ENCODE measurements around the gene CDR2.

DNA sequence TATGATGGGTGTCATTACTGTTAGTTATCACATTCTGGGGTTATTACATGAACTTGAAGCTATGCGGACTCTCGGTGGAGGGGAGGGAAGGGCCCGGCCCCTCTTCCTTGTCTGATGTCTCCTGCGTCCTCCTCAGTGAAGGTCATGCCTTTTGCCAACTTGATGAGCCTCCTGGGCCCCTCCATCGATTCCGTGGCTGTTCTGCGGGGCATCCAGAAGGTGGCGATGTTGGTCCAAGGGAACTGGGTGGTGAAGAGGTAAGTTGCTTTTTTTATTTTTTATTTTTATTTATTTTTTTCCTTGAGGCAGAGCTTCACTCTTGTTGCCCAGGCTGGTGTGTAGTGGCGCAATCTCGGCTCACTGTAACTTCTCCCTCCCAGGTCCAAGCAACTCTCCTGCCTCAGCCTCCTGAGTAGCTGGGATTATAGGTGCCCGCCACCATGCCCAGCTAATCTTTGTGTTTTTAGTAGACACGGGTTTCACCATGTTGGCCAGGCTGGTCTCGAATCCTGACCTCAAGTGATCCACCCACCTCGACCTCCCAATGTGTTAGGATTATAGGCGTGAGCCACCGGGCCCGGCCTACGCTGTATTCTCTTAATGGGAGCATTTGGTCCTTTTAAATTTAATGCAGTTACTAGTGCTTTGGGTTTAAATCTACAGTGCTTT is 55.6 kb downstream of the CDR2 start:
- TF ChIP-seq POLR2A (IDR thresholded peaks at IDR 0.05; ENCODE audit: low read length) (no peak), GATA1 (IDR thresholded peaks at IDR 0.05; ENCODE audit: low read depth, low read length) (no peak)
